ENCODE data around the gene GTF3C5.

The GTF3C5 gene

GRCh38 chr9:133107245-133107722, 76.5 kb downstream of the GTF3C5 start:
- peaks cover 93% of the 10 kb centered on the region for H3K36me3 ChIP-seq
- no peak for TF ChIP-seq CTCF (IDR thresholded peaks at IDR 0.05; ENCODE audit: low read depth, low read length)

More at GRCh38 chr9:133107245-133107722, 76.5 kb downstream of the GTF3C5 start:
- no peaks in the 10 kb centered on the region for H3K9me3 ChIP-seq (ENCODE audit: severe bottlenecking)
- DNase-seq = no peak
- no peaks in the 10 kb centered on the region for H3K27me3 ChIP-seq (ENCODE audit: insufficient read depth, low read depth, severe bottlenecking)
- H3K4me3 ChIP-seq (ENCODE audit: low read depth, low read length) = no peak overlapping the region
- H3K27ac ChIP-seq = no peak overlapping the region
